Activated CD8-positive, alpha-beta memory T cell treated with anti-CD3 and anti-CD28 coated beads, Interleukin-2, amount 10 ng/mL, durations not matched to agents 7 days and 5 days (primary cell): Measurements from ENCODE around the gene GPR143. TPM values are rescaled to one million over a fixed set of nuclear protein-coding genes. Genes with fewer than 3 reads are reported as not detected.

ENCODE experiments used
- ATAC-seq: fragments of 150-1000 bp; cut with Tn5 transposase; one replicate; pipeline ENCODE4 v1.10.0; 2021; ENCODE audit warnings: moderate library complexity
- CTCF ChIA-PET: fragments of 350-600 bp; sonication (Branson Sonifier 250); formaldehyde crosslinking; loops from one replicate; lab custom pipeline; 2021; ENCODE audit warnings: antibody characterized with exemption; lab: Charles Lee
- DNase-seq: peaks from one replicate; pipeline ENCODE4 v3.0.0-alpha.2; 2020
- H3K27ac Mint-ChIP-seq: one replicate; pipeline ENCODE4 v1.8.0; 2021; ENCODE audit warnings: mild to moderate bottlenecking, mixed read lengths
- H3K27me3 Mint-ChIP-seq: one replicate; pipeline ENCODE4 v1.8.0; 2021; ENCODE audit warnings: mixed read lengths
- H3K36me3 Mint-ChIP-seq: one replicate; pipeline ENCODE4 v1.8.0; 2021; ENCODE audit warnings: mild to moderate bottlenecking, mixed read lengths
- H3K4me1 Mint-ChIP-seq: one replicate; pipeline ENCODE4 v1.8.0; 2021; ENCODE audit warnings: mixed read lengths
- H3K4me3 Mint-ChIP-seq: one replicate; pipeline ENCODE4 v1.8.0; 2021; ENCODE audit warnings: mild to moderate bottlenecking, moderate library complexity, mixed read lengths
- H3K9me3 Mint-ChIP-seq: one replicate; pipeline ENCODE4 v1.8.0; 2022; ENCODE audit warnings: low read depth, mixed read lengths
- total RNA-seq, 2 experiments: library from RNA; stranded (reverse); gene quantifications; one replicate each; pipeline ENCODE4 v1.2.3, GENCODE V29; 2021

Gene GPR143
- total RNA-seq, 2 experiments from 2014 or later = not detected

DNA sequence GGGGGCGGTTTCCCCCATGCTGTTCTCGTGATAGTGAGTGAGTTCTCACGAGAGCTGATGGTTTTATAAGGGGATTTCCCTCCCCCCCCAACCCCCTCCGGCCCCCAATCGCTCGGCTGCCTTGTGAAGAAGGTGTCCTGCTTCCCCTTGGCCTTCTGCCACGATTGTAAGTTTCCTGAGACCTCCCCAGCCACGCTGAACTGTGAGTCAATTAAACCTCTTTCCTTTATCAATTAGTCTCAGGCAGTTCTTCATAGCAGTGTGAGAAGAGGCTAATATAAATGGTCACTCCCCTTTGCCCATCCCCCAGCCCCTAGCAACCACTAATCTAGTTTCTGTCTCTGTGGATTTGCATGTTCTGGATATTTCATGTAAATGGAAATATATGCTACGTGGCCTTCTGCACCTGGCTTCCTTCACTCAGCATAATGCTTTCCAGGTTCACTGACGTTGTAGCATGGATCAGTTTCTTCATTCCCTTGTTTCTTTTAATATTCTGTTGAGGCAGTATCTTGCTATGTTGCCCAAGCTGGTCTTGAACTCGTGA lies 16.4 kb downstream of the GPR143 start:
- Mint-ChIP-seq H3K9me3 (peaks cover 4% of the 10 kb centered on the region), H3K36me3 (peaks cover 6% of the 10 kb centered on the region), H3K4me1 (peaks cover 20% of the 10 kb centered on the region), H3K4me3 (no peak overlapping the region), H3K27ac (no peak overlapping the region), H3K27me3 (no peaks in the 10 kb centered on the region)
- CTCF ChIA-PET = no interaction called here
- ATAC-seq (no peak), DNase-seq (no peak)

DNA sequence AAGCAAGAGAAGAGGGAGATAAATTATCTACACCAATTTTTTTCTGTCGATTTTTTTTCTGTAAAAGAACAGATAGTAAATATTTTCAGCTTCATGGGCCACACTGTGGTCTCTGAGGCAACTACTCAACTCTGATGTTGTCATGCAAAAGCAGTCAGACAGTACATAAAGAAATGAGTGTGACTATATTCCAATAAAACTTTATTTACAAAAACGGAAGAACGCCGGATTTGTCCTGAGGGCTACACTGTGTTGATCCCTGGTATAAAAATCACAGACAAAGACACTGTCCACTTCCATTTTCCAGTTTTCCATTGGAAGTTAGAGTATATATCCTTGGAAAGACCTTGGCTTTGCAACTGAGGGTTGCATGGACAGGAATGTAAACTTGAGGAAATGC lies 18.0 kb downstream of the GPR143 start:
- Mint-ChIP-seq H3K27ac (no peak overlapping the region), H3K36me3 (peaks cover 6% of the 10 kb centered on the region), H3K4me1 (peaks cover 20% of the 10 kb centered on the region), H3K4me3 (no peak overlapping the region), H3K9me3 (peaks cover 4% of the 10 kb centered on the region), H3K27me3 (no peaks in the 10 kb centered on the region)
- ATAC-seq (no peak), DNase-seq (no peak)
- CTCF ChIA-PET = no interaction called here

GRCh38 chrX:9746148-9746888 lies 19.3 kb downstream of the GPR143 start:
- Mint-ChIP-seq H3K4me3 (no peak overlapping the region), H3K9me3 (peaks cover 4% of the 10 kb centered on the region), H3K27me3 (no peaks in the 10 kb centered on the region), H3K27ac (no peak overlapping the region), H3K4me1 (peaks cover 20% of the 10 kb centered on the region), H3K36me3 (peaks cover 6% of the 10 kb centered on the region)
- DNase-seq (no peak), ATAC-seq (no peak)
- CTCF ChIA-PET = no interaction called here

DNA sequence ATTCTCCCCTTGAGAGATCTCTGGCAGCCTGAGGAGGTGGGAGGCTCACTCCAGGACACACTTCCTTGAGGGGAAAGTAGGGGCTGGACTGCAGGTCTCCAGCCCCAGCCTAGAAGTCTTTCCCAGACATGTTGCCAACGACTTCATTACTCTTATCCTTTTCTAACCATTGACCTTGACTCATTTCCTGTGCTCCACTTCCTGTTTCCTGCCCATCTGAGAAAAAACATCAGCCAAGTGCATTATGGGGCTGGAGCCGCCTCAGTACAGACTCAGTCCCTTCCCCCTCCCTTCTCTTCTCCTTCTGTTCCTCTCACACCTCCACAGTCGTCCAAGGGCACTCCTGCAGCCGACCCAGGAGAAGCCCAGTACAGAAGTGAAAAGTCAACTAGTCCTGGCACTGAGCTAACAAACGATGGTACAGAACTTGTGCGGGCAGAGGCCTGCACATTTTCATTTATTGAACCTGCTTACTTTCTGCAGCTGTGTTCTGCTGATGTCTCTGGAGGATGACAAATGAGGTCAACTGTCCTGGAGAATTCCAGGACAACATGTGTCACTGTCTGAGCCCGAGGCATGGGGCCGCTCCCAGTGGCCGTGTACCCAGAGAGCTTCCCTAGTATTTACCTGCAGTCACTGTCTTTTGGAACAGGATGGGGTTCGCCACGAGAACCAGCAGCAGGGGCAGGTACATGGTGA lies 20.1 kb downstream of the GPR143 start:
- DNase-seq (peak; percentile 40), ATAC-seq (no peak)
- Mint-ChIP-seq H3K36me3 (peaks cover 6% of the 10 kb centered on the region), H3K27ac (peak overlapping the region; percentile 75), H3K4me1 (peaks cover 20% of the 10 kb centered on the region), H3K4me3 (no peak overlapping the region), H3K27me3 (no peaks in the 10 kb centered on the region), H3K9me3 (peaks cover 4% of the 10 kb centered on the region)
- CTCF ChIA-PET = no interaction called here

- CTCF ChIA-PET = no interaction called here
These were observed 26.5 kb downstream of the GPR143 start for GRCh38 chrX:9739130-9739529.

GRCh38 chrX:9738151-9738550 lies 27.5 kb downstream of the GPR143 start:
- CTCF ChIA-PET = no interaction called here
- Mint-ChIP-seq H3K27ac (no peak overlapping the region), H3K27me3 (peaks cover 2% of the 10 kb centered on the region), H3K36me3 (no peaks in the 10 kb centered on the region), H3K9me3 (no peaks in the 10 kb centered on the region), H3K4me1 (peaks cover 2% of the 10 kb centered on the region), H3K4me3 (no peak overlapping the region)
- no peak for DNase-seq
- no peak for ATAC-seq

More at GRCh38 chrX:9739130-9739529, 26.5 kb downstream of the GPR143 start:
- no peak overlapping the region for H3K27ac Mint-ChIP-seq
- H3K9me3 Mint-ChIP-seq = no peaks in the 10 kb centered on the region
- ATAC-seq = no peak
- H3K4me3 Mint-ChIP-seq = no peak overlapping the region
- peaks cover 2% of the 10 kb centered on the region for H3K4me1 Mint-ChIP-seq
- no peak for DNase-seq
- no peaks in the 10 kb centered on the region for H3K36me3 Mint-ChIP-seq
- peaks cover 2% of the 10 kb centered on the region for H3K27me3 Mint-ChIP-seq

GRCh38 chrX:9737363-9737762 lies 28.3 kb downstream of the GPR143 start:
- ATAC-seq (no peak), DNase-seq (no peak)
- H3K4me3 Mint-ChIP-seq = no peak overlapping the region
- no peaks in the 10 kb centered on the region for H3K36me3 Mint-ChIP-seq
- peaks cover 2% of the 10 kb centered on the region for H3K27me3 Mint-ChIP-seq
- CTCF ChIA-PET = no interaction called here
- H3K9me3 Mint-ChIP-seq = no peaks in the 10 kb centered on the region
- H3K4me1 Mint-ChIP-seq = peaks cover 2% of the 10 kb centered on the region
- H3K27ac Mint-ChIP-seq = no peak overlapping the region

DNA sequence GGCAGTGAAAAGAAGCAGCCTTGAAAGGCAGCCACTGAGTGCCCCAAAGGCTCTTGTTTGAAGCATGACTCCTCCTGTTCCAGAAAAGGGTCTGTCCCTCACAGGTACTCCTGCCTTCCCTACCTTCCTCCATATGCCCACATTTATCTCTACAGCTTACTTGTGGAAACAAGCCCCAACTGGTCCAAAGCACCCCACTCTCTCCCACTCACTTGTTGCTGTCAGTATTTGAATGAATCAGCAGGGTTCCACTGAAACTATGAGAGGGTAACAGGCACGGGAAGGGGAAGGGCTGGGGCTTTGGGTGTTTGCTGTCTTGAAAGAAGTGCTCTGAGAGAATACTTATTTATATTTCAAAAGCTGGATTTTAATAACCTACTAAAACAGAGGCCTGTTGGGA lies 34.9 kb downstream of the GPR143 start:
- CTCF ChIA-PET = interaction anchor here (1.5 kb wide), 1 partner anchor 36 kb away, joined by 3 read pairs; no protein-coding TSS in a partner anchor

DNA sequence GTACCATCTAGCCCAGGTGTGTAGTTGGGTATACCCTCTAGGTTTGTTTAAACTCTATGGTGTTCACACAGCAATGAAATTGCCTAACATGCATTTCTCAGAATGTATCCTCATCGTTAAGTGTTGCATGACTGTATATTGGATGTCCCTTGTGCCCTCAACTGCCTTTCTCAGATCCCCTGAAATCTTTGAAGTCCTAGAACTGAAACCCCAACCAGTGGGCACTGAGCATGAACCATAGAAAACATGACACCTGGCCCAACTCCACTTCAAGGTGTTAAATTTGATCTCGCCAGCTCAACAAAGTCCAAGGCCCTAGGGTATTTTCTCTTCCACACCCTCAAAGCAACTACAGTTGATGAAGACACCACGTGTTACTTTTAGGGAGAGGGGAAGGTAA lies 35.6 kb downstream of the GPR143 start:
- ATAC-seq = no peak
- Mint-ChIP-seq H3K27me3 (no peaks in the 10 kb centered on the region), H3K9me3 (peaks cover 7% of the 10 kb centered on the region), H3K27ac (no peak overlapping the region), H3K4me3 (no peak overlapping the region), H3K4me1 (peaks cover 9% of the 10 kb centered on the region), H3K36me3 (peaks cover 3% of the 10 kb centered on the region)
- no peak for DNase-seq
- CTCF ChIA-PET = interaction anchor here (1.5 kb wide), 1 partner anchor 36 kb away, joined by 3 read pairs; no protein-coding TSS in a partner anchor

More for the DNA sequence above, 34.9 kb downstream of the GPR143 start:
- Mint-ChIP-seq H3K27me3 (no peaks in the 10 kb centered on the region), H3K4me3 (no peak overlapping the region), H3K27ac (no peak overlapping the region), H3K36me3 (peaks cover 3% of the 10 kb centered on the region), H3K4me1 (peaks cover 9% of the 10 kb centered on the region), H3K9me3 (peaks cover 7% of the 10 kb centered on the region)
- DNase-seq = no peak
- no peak for ATAC-seq

GRCh38 chrX:9729171-9729885 lies 36.3 kb downstream of the GPR143 start:
- CTCF ChIA-PET = interaction anchor here (1.5 kb wide), 1 partner anchor 35 kb away, joined by 3 read pairs; no protein-coding TSS in a partner anchor
- DNase-seq = no peak
- Mint-ChIP-seq H3K36me3 (peaks cover 3% of the 10 kb centered on the region), H3K27ac (no peak overlapping the region), H3K27me3 (no peaks in the 10 kb centered on the region), H3K9me3 (peaks cover 7% of the 10 kb centered on the region), H3K4me3 (no peak overlapping the region), H3K4me1 (peaks cover 9% of the 10 kb centered on the region)
- ATAC-seq = no peak

DNA sequence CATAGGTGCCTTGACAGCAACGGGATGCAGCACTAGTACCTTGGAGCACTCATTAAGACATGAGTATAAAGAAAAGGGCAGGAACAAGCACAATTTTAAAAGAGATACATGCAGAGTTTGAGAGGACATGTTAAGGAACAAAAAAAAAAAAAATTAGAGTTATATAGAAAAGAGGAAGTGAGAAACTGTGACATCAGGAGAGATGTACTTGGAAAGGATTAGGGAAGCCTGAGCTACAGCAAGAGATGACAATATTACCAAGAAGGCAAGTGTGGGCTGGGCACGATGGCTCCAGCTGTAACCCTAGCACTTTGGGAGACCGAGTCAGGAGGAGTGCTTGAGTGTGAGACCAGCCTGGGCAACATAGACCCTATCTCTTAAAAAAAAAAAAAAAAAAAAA lies 37.4 kb downstream of the GPR143 start:
- peaks cover 8% of the 10 kb centered on the region for H3K9me3 Mint-ChIP-seq
- ATAC-seq (no peak), DNase-seq (no peak)
- peaks cover 9% of the 10 kb centered on the region for H3K4me1 Mint-ChIP-seq
- no peak overlapping the region for H3K27ac Mint-ChIP-seq
- CTCF ChIA-PET = no interaction called here
- no peaks in the 10 kb centered on the region for H3K27me3 Mint-ChIP-seq
- H3K4me3 Mint-ChIP-seq = no peak overlapping the region
- H3K36me3 Mint-ChIP-seq = peaks cover 3% of the 10 kb centered on the region

GRCh38 chrX:9724711-9725110 lies 40.9 kb downstream of the GPR143 start:
- Mint-ChIP-seq H3K4me1 (no peaks in the 10 kb centered on the region), H3K9me3 (peaks cover 10% of the 10 kb centered on the region), H3K27ac (no peak overlapping the region), H3K27me3 (no peaks in the 10 kb centered on the region), H3K4me3 (no peak overlapping the region), H3K36me3 (peaks cover 23% of the 10 kb centered on the region)
- DNase-seq (no peak), ATAC-seq (no peak)
- CTCF ChIA-PET = no interaction called here

DNA sequence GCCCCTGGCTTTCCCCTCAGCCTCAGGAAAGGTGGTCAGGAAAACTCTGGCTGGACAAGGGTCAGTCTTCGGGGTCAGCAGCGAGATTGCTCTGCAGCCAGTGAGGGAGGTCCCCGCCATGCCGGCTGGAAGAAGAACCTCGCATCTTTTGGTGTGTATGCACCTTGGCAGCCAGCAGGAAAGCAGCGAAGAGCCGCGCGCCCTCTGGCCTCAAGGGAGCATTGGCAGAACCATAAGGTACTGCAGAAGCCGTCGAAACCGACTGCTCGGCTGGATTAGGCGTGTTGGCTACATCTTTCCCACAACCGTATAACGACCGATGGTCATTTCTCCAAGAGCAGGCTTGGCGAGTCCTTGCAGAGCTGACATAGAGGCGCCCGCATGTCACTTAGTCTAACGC lies 48.3 kb downstream of the GPR143 start:
- no peak for ATAC-seq
- Mint-ChIP-seq H3K4me1 (no peaks in the 10 kb centered on the region), H3K36me3 (peaks cover 57% of the 10 kb centered on the region), H3K9me3 (no peaks in the 10 kb centered on the region), H3K27ac (no peak overlapping the region), H3K27me3 (no peaks in the 10 kb centered on the region), H3K4me3 (no peak overlapping the region)
- DNase-seq = no peak
- CTCF ChIA-PET = no interaction called here
